Measurements from ENCODE around the gene DSCAML1. TPM values are rescaled to one million over a fixed set of nuclear protein-coding genes. Genes with fewer than 3 reads are reported as not detected.

The DSCAML1 gene
- polyA plus RNA-seq, 1 donor from 2014 or later, result not detected

GRCh38 chr11:117510646-117511045, 286.4 kb downstream of the DSCAML1 start:
- Mint-ChIP-seq H3K27ac (no peak overlapping the region), H3K36me3 (no peaks in the 10 kb centered on the region), H3K9me3 (no peaks in the 10 kb centered on the region)

GRCh38 chr11:117509543-117509942, 287.5 kb downstream of the DSCAML1 start:
- H3K4me1 Mint-ChIP-seq, result no peaks in the 10 kb centered on the region
- H3K9me3 Mint-ChIP-seq, result no peaks in the 10 kb centered on the region
- no peak overlapping the region for H3K4me3 Mint-ChIP-seq
- peaks cover 12% of the 10 kb centered on the region for H3K27me3 Mint-ChIP-seq
- H3K27ac Mint-ChIP-seq, result no peak overlapping the region
- H3K36me3 Mint-ChIP-seq, result no peaks in the 10 kb centered on the region

More at GRCh38 chr11:117510646-117511045, 286.4 kb downstream of the DSCAML1 start:
- Mint-ChIP-seq H3K4me1 (no peaks in the 10 kb centered on the region), H3K4me3 (no peak overlapping the region), H3K27me3 (peaks cover 12% of the 10 kb centered on the region)

GRCh38 chr11:117506971-117507370, 290.0 kb downstream of the DSCAML1 start:
- Mint-ChIP-seq H3K27ac (no peak overlapping the region), H3K27me3 (peaks cover 16% of the 10 kb centered on the region), H3K4me1 (no peaks in the 10 kb centered on the region), H3K36me3 (no peaks in the 10 kb centered on the region), H3K4me3 (no peak overlapping the region), H3K9me3 (peaks cover 0 to 3% (median 0%) of the 10 kb centered on the region in 3 donors)

GRCh38 chr11:117505285-117505970, 291.6 kb downstream of the DSCAML1 start:
- Mint-ChIP-seq H3K27ac (no peak overlapping the region), H3K4me3 (no peak overlapping the region), H3K27me3 (peaks cover 19% of the 10 kb centered on the region), H3K36me3 (no peaks in the 10 kb centered on the region), H3K4me1 (no peaks in the 10 kb centered on the region), H3K9me3 (peaks cover 0 to 3% (median 0%) of the 10 kb centered on the region in 3 donors)

- Mint-ChIP-seq H3K9me3 (peaks cover 0 to 3% (median 0%) of the 10 kb centered on the region in 3 donors), H3K4me1 (no peaks in the 10 kb centered on the region), H3K27ac (no peak overlapping the region), H3K36me3 (no peaks in the 10 kb centered on the region), H3K4me3 (no peak overlapping the region), H3K27me3 (peaks cover 17% of the 10 kb centered on the region)
Observed at GRCh38 chr11:117502779-117503100, 294.3 kb downstream of the DSCAML1 start.

- H3K27ac Mint-ChIP-seq, result no peak overlapping the region
- no peak overlapping the region for H3K4me3 Mint-ChIP-seq
- no peaks in the 10 kb centered on the region for H3K36me3 Mint-ChIP-seq
Observed at GRCh38 chr11:117502015-117502778, 294.8 kb downstream of the DSCAML1 start.

GRCh38 chr11:117501237-117501898, 295.6 kb downstream of the DSCAML1 start:
- no peaks in the 10 kb centered on the region for H3K4me1 Mint-ChIP-seq
- no peaks in the 10 kb centered on the region for H3K36me3 Mint-ChIP-seq
- H3K27ac Mint-ChIP-seq, result no peak overlapping the region
- peaks cover 0 to 3% (median 0%) of the 10 kb centered on the region in 3 donors for H3K9me3 Mint-ChIP-seq
- peaks cover 14% of the 10 kb centered on the region for H3K27me3 Mint-ChIP-seq
- H3K4me3 Mint-ChIP-seq, result no peak overlapping the region

More at GRCh38 chr11:117502015-117502778, 294.8 kb downstream of the DSCAML1 start:
- H3K27me3 Mint-ChIP-seq, result peaks cover 14% of the 10 kb centered on the region
- peaks cover 0 to 3% (median 0%) of the 10 kb centered on the region in 3 donors for H3K9me3 Mint-ChIP-seq
- no peaks in the 10 kb centered on the region for H3K4me1 Mint-ChIP-seq

GRCh38 chr11:117498791-117499190, 298.2 kb downstream of the DSCAML1 start:
- Mint-ChIP-seq H3K9me3 (peaks cover 0 to 3% (median 0%) of the 10 kb centered on the region in 3 donors), H3K27ac (no peak overlapping the region), H3K4me1 (no peaks in the 10 kb centered on the region), H3K4me3 (no peak overlapping the region), H3K36me3 (no peaks in the 10 kb centered on the region), H3K27me3 (peaks cover 13% of the 10 kb centered on the region)

- Mint-ChIP-seq H3K4me1 (no peaks in the 10 kb centered on the region), H3K27me3 (peaks cover 10% of the 10 kb centered on the region), H3K36me3 (no peaks in the 10 kb centered on the region), H3K4me3 (no peak overlapping the region), H3K27ac (no peak overlapping the region), H3K9me3 (peaks cover 0 to under 1% (median 0%) of the 10 kb centered on the region in 3 donors)
Observed at GRCh38 chr11:117497206-117497951, 299.6 kb downstream of the DSCAML1 start.

- H3K4me3 Mint-ChIP-seq, result no peak overlapping the region
- peaks cover 22% of the 10 kb centered on the region for H3K27me3 Mint-ChIP-seq
- H3K9me3 Mint-ChIP-seq, result no peaks in the 10 kb centered on the region
- peaks cover 0 to under 1% (median 0%) of the 10 kb centered on the region in 3 donors for H3K4me1 Mint-ChIP-seq
- H3K36me3 Mint-ChIP-seq, result no peaks in the 10 kb centered on the region
- no peak overlapping the region for H3K27ac Mint-ChIP-seq
Observed at GRCh38 chr11:117495357-117495756, 301.7 kb downstream of the DSCAML1 start.

GRCh38 chr11:117492578-117493251, 304.3 kb downstream of the DSCAML1 start:
- peaks cover 0 to 2% (median 0%) of the 10 kb centered on the region in 3 donors for H3K4me1 Mint-ChIP-seq
- no peaks in the 10 kb centered on the region for H3K36me3 Mint-ChIP-seq
- H3K27me3 Mint-ChIP-seq, result peaks cover 27% of the 10 kb centered on the region
- no peak overlapping the region for H3K4me3 Mint-ChIP-seq
- H3K9me3 Mint-ChIP-seq, result no peaks in the 10 kb centered on the region
- no peak overlapping the region for H3K27ac Mint-ChIP-seq

GRCh38 chr11:117490911-117491310, 306.1 kb downstream of the DSCAML1 start:
- Mint-ChIP-seq H3K9me3 (no peaks in the 10 kb centered on the region), H3K27ac (no peak overlapping the region), H3K36me3 (no peaks in the 10 kb centered on the region), H3K4me3 (no peak overlapping the region), H3K27me3 (peaks cover 23% of the 10 kb centered on the region), H3K4me1 (peaks cover 0 to 2% (median 0%) of the 10 kb centered on the region in 3 donors)

- Mint-ChIP-seq H3K4me3 (no peak overlapping the region), H3K27me3 (peaks cover 23% of the 10 kb centered on the region)
Observed at GRCh38 chr11:117489999-117490679, 306.9 kb downstream of the DSCAML1 start.

More at GRCh38 chr11:117489999-117490679, 306.9 kb downstream of the DSCAML1 start:
- no peak overlapping the region for H3K27ac Mint-ChIP-seq
- H3K9me3 Mint-ChIP-seq, result no peaks in the 10 kb centered on the region
- peaks cover 0 to 2% (median 0%) of the 10 kb centered on the region in 3 donors for H3K4me1 Mint-ChIP-seq
- no peaks in the 10 kb centered on the region for H3K36me3 Mint-ChIP-seq
